Endothelial cell of umbilical vein (primary cell): Measurements from ENCODE around the gene RECQL5. TPM values are rescaled to one million over a fixed set of nuclear protein-coding genes. Genes with fewer than 3 reads are reported as not detected.

ENCODE experiments used
- BruUV-seq: library from RNA; stranded (reverse); fragments of 400-500 nt; replicated peaks from 2 replicates; lab custom pipeline; 2021; lab: Mats Ljungman, UMichigan
- CTCF ChIA-PET: fragments of 300-600, 350-600 bp; sonication (Branson Sonifier 250); formaldehyde crosslinking; loops from one replicate; lab custom pipeline; 2021; ENCODE audit warnings: antibody characterized with exemption, inconsistent platforms; lab: Charles Lee
- POLR2A ChIA-PET: fragments of 300-600, 350-600 bp; sonication (Branson Sonifier 250); formaldehyde crosslinking; loops from one replicate; lab custom pipeline; 2021; ENCODE audit warnings: antibody characterized with exemption, inconsistent platforms; lab: Charles Lee
- DNase-seq: peaks from one replicate; pipeline ENCODE4 v3.0.0-alpha.2; 2011; ENCODE audit warnings: low read depth, low spot score
- FAIRE-seq: peaks from 2 replicates; lab custom pipeline; 2011; peaks lifted over from hg19 to GRCh38; lab: Jason Lieb, UNC
- H2AFZ ChIP-seq: 2 replicates; pipeline ENCODE4 v1.6.0; 2012; ENCODE audit warnings: low read depth, low read length, control low read depth, inconsistent platforms
- H3K27ac ChIP-seq: 2 replicates; pipeline ENCODE4 v1.5.1; 2011; ENCODE audit warnings: low read depth, mild to moderate bottlenecking, control low read depth, low read length, moderate library complexity; ENCODE audit not compliant: insufficient read depth
- H3K27me3 ChIP-seq, 2 experiments: 2 replicates each; pipeline versions ENCODE4 v1.6.0 to v1.6.1; 2011; ENCODE audit warnings: low read length in 2 of 2, mixed read lengths in 1 of 2; ENCODE audit not compliant: control insufficient read depth in 2 of 2, insufficient read depth in 2 of 2
- H3K36me3 ChIP-seq, 2 experiments: 2 replicates in 1 of 2; 3 replicates in 1 of 2; pipeline ENCODE4 v1.5.1; 2011; ENCODE audit warnings: low read length in 2 of 2, mild to moderate bottlenecking in 1 of 2, moderate library complexity in 1 of 2; ENCODE audit not compliant: control insufficient read depth in 2 of 2, insufficient read depth in 2 of 2; ENCODE audit errors: extremely low read depth in 1 of 2
- H3K4me1 ChIP-seq: 3 replicates; pipeline ENCODE4 v1.5.1; 2011; ENCODE audit warnings: mild to moderate bottlenecking, low read length; ENCODE audit not compliant: control insufficient read depth, insufficient read depth; ENCODE audit errors: extremely low read depth
- H3K4me2 ChIP-seq: 2 replicates; pipeline ENCODE4 v1.6.1; 2011; ENCODE audit warnings: low read length, control low read depth, mixed read lengths; ENCODE audit not compliant: insufficient read depth
- H3K4me3 ChIP-seq, 3 experiments: fragments of 200-600 bp in 1 of 3; sonication (generic), shearing (Covaris generic) in 1 of 3; replicated peaks in 1 of 3; 2 replicates each; pipeline ENCODE4 v1.5.1; 2011 to 2016; ENCODE audit warnings: control low read depth in 3 of 3, low read length in 3 of 3, mild to moderate bottlenecking in 2 of 3, inconsistent platforms in 1 of 3, low read depth in 1 of 3, moderate library complexity in 1 of 3; ENCODE audit not compliant: insufficient read depth in 1 of 3
- H3K79me2 ChIP-seq: 2 replicates; pipeline ENCODE4 v1.6.0; 2012; ENCODE audit warnings: low read length, inconsistent platforms; ENCODE audit not compliant: control insufficient read depth, insufficient read depth
- H3K9ac ChIP-seq: replicated peaks from 2 replicates; pipeline ENCODE3; 2011; ENCODE audit warnings: low read length, control low read depth; ENCODE audit not compliant: insufficient read depth; ENCODE audit errors: extremely low read depth
- H3K9me1 ChIP-seq: replicated peaks from 3 replicates; pipeline ENCODE4 v1.6.0; 2011; ENCODE audit warnings: mild to moderate bottlenecking, low read length; ENCODE audit not compliant: control insufficient read depth, insufficient read depth; ENCODE audit errors: extremely low read depth
- H3K9me3 ChIP-seq: replicated peaks from 2 replicates; pipeline ENCODE4 v1.5.1; 2012; ENCODE audit warnings: low read length, inconsistent platforms; ENCODE audit not compliant: control insufficient read depth, insufficient read depth
- H4K20me1 ChIP-seq: replicated peaks from 2 replicates; pipeline ENCODE3; 2011; ENCODE audit warnings: mild to moderate bottlenecking, low read length; ENCODE audit not compliant: control insufficient read depth, insufficient read depth; ENCODE audit errors: extremely low read depth
- CTCF ChIP-seq, 2 donors: IDR thresholded peaks; 1 replicate in 1 of 2; 2 replicates in 1 of 2; pipeline ENCODE4 v1.5.1; 2011; ENCODE audit warnings: low read length in 2 of 2, mild to moderate bottlenecking in 2 of 2, moderate library complexity in 2 of 2, control low read depth in 1 of 2, inconsistent platforms in 1 of 2, low read depth in 1 of 2; ENCODE audit not compliant: insufficient read depth in 1 of 2; ENCODE audit errors: extremely low read depth in 1 of 2
- EZH2 ChIP-seq: IDR thresholded peaks from 2 replicates; pipeline ENCODE4 v1.6.1; 2012; ENCODE audit warnings: borderline replicate concordance, low read depth, mild to moderate bottlenecking, moderate library complexity, low read length, inconsistent platforms; ENCODE audit not compliant: severe bottlenecking
- FOS ChIP-seq: IDR thresholded peaks from 2 replicates; pipeline ENCODE4 v1.6.1; 2011; ENCODE audit warnings: mild to moderate bottlenecking, low read length, moderate library complexity, borderline replicate concordance; ENCODE audit not compliant: insufficient read depth
- GATA2 ChIP-seq: IDR thresholded peaks from 2 replicates; pipeline ENCODE4 v1.7.0; 2011; ENCODE audit warnings: low read depth, mild to moderate bottlenecking, moderate library complexity, mixed read lengths, low read length; ENCODE audit not compliant: insufficient read length, insufficient read depth
- JUN ChIP-seq: IDR thresholded peaks from 2 replicates; pipeline ENCODE4 v1.6.1; 2011; ENCODE audit warnings: borderline replicate concordance, low read depth; ENCODE audit not compliant: insufficient read length, insufficient read depth
- MAX ChIP-seq: IDR thresholded peaks from 2 replicates; pipeline ENCODE4 v1.6.1; 2011; ENCODE audit not compliant: insufficient read depth, insufficient read length
- MYC ChIP-seq: IDR thresholded peaks from one replicate; pipeline ENCODE4 v1.6.1; 2011; ENCODE audit warnings: mild to moderate bottlenecking, low read depth, low read length
- POLR2A ChIP-seq: IDR thresholded peaks from 2 replicates; pipeline ENCODE4 v1.6.1; 2012; ENCODE audit warnings: low read depth, mild to moderate bottlenecking, control low read depth, low read length
- POLR2AphosphoS5 ChIP-seq: IDR thresholded peaks from 2 replicates; pipeline ENCODE4 v1.6.1; 2012; ENCODE audit warnings: low read depth, mild to moderate bottlenecking, control low read depth, low read length, moderate library complexity; ENCODE audit not compliant: insufficient read depth
- dilution Hi-C: fragments of 300-500 bp; cut with MboI; formaldehyde crosslinking; loops from one replicate; pipeline ENCODE4 v1.15.0; 2019; ENCODE audit warnings: low sequenced_read_pairs; ENCODE audit not compliant: extremely low pct_ligation_motif_present
- intact Hi-C: fragments of 100-400 bp; cut with micrococcal nuclease; formaldehyde crosslinking; loops from one replicate; pipeline ENCODE4 v1.10.0; 2022
- polyA plus RNA-seq, 4 experiments: library from polyadenylated mRNA; depleted of rRNA in 3 of 4; stranded (reverse) in 3 of 4; unstranded in 1 of 4; fragments of >200 nt; gene quantifications; 2 replicates each; pipeline versions ENCODE4 v1.2.1 to v1.2.3, GENCODE V29; 2011 to 2012; ENCODE audit warnings: missing spikeins in 1 of 4
- total RNA-seq: library from RNA; stranded (reverse); gene quantifications from 2 replicates; pipeline ENCODE4 v1.2.3, GENCODE V29; 2021

RECQL5 gene
- total and polyA plus RNA-seq, 2 donors (not counting 3 experiments of a cell fraction or from before 2014, with no cell fraction given): 21.3 to 30.7 TPM

GRCh38 chr17:75604034-75604695, 62.8 kb downstream of the RECQL5 start:
- no peaks in the 10 kb centered on the region for H3K9me1 ChIP-seq
- H3K4me1 ChIP-seq: no peaks in the 10 kb centered on the region
- H4K20me1 ChIP-seq: no peaks in the 10 kb centered on the region
- H3K79me2 ChIP-seq: no peaks in the 10 kb centered on the region
- TF ChIP-seq GATA2: no peak
- no peak for TF ChIP-seq POLR2A
- no peak for TF ChIP-seq MAX
- TF ChIP-seq EZH2: no peak
- TF ChIP-seq CTCF (IDR thresholded peaks at IDR 0.05; ENCODE audit: extremely low read depth in 1 of 2, insufficient read depth in 1 of 2, low read depth in 1 of 2, low read length in 2 of 2): no peak
- TF ChIP-seq MYC: no peak
- TF ChIP-seq JUN: no peak
- no peak for TF ChIP-seq FOS
- no peak for TF ChIP-seq POLR2AphosphoS5
- no peak overlapping the region for H3K4me3 ChIP-seq
- H3K27me3 ChIP-seq: no peaks in the 10 kb centered on the region
- dilution Hi-C loops (no loop called here), intact Hi-C loops (no loop called here)
- no peaks in the 10 kb centered on the region for H3K9me3 ChIP-seq
- POLR2A ChIA-PET: no interaction called here
- FAIRE-seq (no peak), DNase-seq (no peak)
- H2AFZ ChIP-seq: no peak overlapping the region
- H3K36me3 ChIP-seq: no peaks in the 10 kb centered on the region
- no peak overlapping the region for H3K4me2 ChIP-seq
- H3K9ac ChIP-seq: no peak overlapping the region
- no peak overlapping the region for H3K27ac ChIP-seq
- BruUV-seq: no TSS peak
- CTCF ChIA-PET: interaction anchor here (1.0 to 4.5 kb wide), 5 partner anchors 13 to 144 kb away, joined by 3 to 29 read pairs (median 4); partner anchors contain the start of gene SMIM5
